HG03045 (cell line): ENCODE data around the gene TARS1.

ENCODE experiments used
- ATAC-seq: cut with Tn5 transposase; IDR thresholded peaks from one replicate; pipeline ENCODE4 v1.9.1; 2021; ENCODE audit warnings: mild to moderate bottlenecking, moderate library complexity; ENCODE audit not compliant: unreplicated experiment

The TARS1 gene

DNA sequence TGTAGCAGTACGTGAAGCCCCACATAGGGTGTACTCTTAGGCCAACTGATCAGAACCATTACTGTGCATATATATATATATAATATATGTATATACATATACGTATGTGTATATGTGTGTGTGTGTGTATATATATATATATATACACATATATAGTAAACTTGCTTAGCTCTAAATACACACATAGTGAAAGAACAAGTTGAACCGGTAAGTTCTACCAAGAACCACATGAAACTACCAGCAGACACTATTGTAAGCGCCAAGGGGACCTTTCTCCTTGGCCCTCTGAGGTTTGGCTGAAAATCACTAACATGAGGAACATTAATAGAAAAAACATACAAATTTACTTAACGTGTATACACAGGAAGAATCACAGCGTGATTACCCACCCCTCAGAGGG is 1.8 kb upstream of the TARS1 start:
- ATAC-seq, result no peak

DNA sequence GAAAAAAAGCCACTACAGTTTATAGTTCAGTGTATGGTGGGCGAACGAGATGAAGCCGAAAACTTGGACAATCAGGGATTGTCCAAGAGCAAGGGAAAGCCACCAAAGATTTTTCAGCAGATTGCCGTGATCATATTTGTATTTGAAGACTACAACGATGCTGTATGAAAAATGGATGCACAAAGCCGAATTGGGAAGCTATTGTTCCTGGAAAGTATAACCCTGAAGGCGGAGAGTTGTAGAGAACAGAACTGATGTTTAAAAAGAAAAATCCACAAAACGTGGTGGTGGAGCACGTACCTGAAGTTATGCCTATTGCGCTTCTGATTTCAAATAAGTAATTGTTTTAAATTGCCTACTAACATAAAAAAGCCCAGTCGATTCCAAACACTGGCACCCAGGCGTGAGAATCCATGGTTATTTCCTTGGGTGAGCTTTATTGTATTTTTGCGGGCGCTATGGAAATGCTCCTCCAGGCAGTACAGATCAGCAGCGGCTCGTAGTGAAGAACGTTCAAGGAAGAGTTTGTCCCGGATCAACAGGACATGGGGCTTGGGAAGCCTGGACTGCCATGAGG is 772 bp upstream of the TARS1 start:
- no peak for ATAC-seq

DNA sequence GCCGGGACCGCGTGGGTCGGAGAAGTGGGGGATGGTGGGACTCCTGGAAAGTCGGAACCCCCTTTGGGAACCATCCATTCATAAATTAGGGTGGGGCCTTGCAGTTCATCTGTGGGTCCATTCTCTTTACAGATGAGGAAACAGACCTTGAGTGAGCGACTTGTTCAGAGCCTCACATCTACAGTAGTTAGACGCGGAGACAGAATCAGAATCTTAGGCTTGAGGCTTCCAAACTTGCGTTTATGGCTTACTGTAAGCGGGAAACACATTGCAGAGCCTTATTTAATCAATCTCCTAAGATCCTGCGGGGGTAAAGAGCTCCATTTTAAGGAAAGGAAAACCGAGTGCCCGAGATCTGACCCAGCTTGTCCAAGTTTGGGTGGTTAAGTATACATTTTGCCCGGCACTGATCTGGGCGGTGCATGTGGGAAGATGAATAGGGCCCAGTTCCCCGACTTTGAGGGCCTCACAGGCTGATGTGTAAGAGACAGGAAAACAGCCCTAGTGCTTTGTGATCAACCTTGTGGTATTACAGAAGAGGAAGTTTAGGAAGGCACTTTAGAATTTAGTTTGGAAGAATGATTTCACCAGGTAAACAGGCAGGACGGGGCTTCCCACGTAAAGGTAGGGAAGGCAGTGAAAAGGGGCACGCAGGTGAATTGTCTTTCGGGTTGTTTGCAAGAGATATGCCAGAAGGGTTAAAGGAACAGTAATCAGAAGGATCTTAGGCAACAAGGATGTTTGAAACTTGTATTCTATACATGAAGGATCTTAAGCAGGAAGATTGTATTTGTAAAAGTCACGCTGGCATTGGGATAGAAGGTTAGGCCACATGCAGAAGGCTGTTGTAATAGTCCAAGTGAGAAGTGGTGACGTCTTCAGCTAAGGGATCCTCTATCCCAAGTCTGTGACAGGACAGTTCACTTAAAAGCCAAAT is 744 bp downstream of the TARS1 start:
- ATAC-seq, result peak; percentile 29

DNA sequence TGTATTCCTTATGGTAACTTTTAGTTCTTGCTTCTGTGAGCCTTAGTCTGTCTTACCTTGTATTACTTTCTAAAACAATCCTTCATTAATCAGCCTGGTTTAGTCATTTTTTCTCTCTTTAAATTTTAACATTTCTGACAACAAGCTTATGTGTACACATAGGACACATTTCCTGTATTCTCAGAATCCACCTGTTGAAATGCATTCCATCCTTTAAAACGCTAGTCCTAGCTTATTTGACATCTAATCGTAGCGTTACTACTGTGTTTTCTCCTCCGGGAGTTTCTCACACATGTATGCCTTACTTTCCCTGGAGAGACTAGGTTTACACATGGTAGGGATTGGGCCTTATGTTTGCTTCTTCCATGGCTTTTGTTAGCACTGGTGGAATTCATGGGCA is 3.8 kb downstream of the TARS1 start:
- no peak for ATAC-seq

DNA sequence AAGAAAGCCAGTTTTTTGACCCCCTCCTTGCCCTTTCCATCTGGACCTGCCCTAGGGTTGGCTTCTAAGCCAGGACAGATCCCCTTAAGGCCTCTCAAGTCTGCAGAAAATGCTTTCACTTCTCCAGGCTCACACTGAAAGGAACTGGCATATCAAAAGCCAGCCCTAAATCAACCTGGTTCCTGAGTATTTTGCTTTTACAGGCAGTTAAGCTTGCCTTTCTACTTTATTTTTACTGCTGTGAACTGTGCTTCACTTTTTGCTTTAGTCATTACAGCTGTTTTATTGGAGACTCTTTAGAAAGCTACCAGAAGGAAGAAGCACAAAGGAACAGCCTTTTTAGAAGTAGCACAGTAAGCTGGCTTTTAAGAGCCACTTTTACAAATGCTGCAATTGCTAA is 5.0 kb downstream of the TARS1 start:
- no peak for ATAC-seq

DNA sequence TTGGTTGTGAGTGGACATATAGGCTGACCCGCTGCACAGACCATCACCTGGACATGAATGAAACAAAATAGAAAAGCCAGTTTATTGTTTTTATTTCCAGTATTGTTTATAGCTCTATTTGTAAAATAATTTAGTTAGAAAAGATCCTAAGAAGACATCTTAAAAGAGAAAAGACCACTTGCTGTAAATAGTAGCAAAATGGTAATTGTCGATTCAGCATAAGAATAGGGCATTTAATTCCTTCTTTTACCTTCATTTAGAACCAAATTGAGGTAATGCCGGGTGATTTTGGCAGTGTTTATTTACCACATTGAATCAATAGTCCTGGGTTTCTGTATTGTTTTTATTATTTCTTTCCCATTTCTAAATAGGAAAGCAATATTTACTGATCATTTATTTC is 7.4 kb downstream of the TARS1 start:
- ATAC-seq, result no peak

DNA sequence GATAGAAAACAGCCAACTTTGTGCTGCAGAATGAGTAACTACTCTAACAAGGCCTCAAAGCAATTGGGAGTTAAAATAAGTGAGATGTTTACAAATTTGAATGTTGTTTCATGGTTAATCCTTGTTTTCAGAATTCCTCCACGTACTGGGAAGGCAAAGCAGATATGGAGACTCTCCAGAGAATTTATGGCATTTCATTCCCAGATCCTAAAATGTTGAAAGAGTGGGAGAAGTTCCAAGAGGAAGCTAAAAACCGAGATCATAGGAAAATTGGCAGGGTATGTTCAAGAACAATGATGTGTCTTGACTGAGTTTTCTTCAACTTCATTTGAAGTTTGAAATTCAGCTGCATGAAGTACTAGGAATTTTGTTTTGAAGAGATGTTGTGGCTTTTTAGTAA is 16.4 kb downstream of the TARS1 start:
- ATAC-seq, result no peak

DNA sequence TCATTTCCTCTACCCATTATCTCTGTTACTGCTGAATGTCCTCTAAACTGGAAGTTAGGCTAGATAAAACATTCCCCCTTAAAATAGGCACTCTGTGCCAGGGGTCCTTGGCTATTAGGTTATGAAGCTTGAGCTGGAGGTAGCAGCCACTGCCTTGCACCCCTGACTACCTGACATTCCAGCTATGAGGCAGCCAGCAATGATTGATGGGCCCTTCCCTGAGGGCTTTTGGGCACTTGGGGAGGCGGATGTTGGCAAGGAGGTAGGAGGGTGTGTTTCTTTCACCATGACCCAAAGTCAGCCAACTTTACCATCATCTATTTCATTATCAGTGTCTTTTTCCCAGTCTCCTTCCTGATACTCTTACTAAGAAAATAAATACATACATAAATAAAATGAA is 17.1 kb downstream of the TARS1 start:
- no peak for ATAC-seq

DNA sequence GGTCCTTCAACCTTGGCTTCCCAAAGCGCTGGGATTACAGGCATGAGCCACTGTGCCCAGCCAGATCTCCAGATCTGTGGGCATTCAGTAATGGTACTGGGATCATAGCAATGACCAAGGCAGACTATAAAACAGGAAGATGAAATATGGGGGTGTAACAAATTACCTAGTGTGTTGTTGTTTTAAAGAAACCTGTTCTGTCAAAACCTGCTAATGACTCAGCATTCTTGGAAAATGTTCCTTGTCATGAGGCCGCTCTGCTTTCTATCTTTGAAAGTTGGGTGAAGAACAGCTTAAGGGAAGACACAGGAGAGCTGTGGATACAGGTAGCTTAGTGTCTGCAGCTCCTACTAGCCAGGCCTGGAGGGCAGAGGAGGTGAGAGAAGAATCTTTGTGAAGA is 19.4 kb downstream of the TARS1 start:
- ATAC-seq, result no peak

DNA sequence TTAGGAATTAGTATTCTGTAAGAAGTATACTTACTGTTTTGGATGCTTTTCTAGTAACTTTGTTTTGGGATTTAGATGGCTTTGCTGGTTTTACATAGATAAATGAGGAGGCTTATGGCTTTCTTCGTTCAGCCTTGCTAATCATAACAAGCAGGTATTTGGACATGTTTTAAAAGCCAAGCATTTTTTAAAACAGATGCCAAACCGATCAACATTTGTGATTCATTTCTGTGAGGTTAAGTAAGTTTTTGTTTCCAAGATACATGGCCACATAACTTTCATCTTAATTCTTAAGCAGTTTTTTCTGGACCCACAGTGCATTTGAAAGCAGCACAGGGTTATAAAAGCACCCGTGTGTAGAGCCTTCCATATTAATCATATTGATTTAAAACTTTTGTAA is 21.7 kb downstream of the TARS1 start:
- ATAC-seq, result no peak

DNA sequence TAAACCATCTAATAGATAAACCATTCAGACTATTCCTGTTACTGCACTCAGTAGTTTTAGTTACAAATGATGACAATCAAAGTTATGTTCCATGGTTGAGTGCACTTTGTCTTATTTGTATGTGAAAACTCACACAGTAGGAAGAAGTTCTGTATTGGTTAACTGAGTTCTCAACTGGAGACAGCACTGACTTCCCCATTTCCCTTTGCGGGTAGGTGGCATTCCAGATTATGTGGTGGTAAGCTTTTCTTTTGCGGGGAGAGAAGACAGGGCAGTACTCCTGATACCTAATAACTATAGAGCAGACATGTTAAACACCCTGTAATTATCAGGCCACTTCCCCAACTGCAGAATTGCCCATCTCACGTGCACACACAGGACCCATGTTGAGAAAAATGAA is 24.4 kb downstream of the TARS1 start:
- ATAC-seq, result no peak

DNA sequence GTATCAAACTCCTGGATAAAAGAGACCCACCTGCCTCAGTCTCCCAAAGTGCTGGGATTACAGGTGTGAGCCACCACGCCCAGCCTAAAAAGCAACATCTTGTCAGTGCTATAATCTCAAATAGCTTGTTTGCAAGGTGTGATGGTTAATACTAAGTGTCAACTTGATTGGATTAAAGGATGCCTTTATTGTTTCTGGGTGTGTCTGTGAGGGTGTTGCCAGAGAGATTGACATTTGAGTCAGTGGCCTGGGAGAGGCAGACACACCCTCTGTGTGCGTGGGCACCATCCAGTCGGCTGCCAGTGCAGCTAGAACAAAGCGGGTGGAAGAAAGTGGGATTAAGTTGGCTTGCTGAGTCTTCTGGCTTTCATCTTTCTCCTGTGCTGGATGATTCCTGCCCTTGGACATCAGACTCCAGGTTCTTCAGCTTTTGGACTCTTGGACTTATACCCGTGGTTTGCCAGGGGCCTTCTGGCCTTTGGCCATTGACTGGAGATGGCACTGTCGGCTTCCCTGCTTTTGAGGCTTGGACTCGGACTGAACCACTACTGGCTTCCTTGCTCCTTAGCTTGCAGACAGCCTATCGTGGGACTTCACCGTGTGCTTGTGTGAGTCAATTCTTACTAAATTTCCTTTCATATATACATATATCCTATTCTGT is 28.1 kb downstream of the TARS1 start:
- no peak for ATAC-seq

DNA sequence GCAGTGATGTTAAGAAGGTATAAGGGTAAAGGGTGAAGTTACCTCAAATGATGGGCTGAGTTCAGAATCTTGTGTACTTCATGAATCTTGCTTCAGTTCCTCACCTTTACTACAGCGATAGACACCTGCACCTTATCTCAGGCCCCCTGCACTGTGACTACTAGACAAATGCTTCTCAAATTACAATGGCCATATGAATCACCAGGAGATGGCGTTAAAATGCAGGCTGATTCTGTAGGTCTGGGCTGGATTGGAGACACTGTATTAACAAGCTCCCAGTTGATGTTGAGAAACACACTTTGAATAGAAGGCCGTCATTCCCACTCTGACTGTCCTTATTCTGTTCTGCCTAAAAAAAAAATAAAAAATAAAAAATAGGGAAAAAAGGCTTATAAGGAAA is 29.8 kb downstream of the TARS1 start:
- ATAC-seq, result no peak

DNA sequence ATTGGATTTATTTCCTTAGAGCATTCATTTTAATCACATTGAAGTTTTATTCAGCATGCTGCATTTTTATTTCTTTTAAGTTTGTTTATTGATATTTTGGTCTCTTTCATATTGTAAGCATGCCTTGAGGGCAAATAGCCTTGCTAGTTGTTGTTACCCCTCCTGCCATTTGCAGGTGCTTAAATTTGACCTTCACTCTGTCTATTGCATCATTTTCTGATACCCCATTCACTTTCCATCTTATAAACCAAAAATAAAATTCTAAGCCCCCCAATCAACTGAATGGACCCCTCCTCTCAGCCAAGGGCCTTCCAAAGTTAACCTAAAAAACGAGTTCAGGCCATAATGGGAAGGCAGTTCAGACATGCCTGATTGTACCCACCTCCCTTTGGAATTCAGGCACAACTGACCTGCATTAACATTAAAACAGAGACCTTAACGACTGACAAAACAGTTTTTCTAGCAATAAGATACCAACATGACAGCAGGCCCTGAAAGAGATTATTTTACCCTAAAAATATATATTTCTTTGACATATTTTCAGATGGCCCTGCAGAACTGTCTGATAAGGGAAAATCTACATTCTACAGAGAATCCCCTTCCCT is 32.1 kb downstream of the TARS1 start:
- no peak for ATAC-seq

DNA sequence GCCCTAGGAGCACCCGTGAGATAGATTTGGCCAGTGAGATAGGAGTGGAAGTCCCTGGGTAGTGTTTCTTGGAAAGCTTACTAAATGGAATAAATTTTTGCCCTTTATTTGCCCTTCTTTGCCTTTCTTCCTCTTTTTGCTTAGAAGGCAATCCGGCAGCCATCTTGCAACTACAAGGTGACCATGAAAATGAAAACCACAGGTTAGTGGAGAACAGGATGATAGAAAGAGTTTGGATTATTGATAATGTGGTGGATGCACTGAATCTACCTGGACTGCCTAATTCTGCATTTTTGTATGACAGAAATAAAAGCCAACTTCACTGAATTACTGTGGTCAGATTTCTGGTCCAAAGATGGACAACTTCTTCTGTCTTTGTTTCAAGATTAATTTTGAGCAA is 33.2 kb downstream of the TARS1 start:
- ATAC-seq, result no peak

DNA sequence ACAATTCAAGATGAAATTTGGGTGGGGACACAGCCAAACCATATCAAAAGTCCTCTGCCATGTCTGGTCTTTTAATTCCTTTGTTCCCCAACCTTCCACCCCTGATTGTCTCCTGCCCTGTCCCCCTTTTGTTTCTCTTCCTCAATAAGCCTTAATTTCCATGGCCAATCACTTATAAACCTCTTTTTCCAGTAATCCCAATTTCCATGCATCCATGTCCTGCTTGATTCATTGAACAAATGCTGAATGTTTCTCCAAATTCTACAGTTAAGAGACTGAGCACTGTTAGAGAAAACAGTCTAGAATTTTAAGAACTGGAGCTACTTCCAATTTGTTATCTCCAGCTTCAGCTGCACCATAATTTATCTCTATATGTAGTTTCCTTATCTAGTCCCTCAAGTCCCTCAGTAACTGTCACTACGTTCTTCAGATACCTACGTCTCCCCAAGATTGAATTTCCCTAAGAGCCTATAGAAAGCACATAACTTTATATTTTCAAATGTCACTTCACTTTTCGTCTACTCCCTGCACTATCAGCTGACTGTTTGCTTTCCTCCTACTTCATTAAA is 34.2 kb downstream of the TARS1 start:
- no peak for ATAC-seq

DNA sequence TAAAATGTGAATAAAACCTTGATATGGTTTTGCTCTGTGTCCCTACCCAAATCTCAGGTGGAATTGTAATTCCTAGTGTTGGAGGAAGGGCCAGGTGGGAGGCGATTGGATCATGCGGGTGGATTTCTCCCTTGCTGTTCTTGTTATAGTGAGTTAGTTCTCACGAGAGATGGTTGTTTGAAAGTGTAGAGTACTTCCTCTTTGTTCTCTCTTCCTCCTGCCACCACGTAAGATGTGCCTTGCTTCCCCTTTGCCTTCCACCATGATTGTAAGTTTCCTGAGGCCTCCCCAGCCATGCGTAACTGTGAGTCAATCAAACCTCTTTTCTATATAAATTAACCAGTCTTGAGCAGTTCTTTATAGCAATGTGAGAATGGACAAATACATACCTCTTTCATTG is 34.9 kb downstream of the TARS1 start:
- no peak for ATAC-seq

DNA sequence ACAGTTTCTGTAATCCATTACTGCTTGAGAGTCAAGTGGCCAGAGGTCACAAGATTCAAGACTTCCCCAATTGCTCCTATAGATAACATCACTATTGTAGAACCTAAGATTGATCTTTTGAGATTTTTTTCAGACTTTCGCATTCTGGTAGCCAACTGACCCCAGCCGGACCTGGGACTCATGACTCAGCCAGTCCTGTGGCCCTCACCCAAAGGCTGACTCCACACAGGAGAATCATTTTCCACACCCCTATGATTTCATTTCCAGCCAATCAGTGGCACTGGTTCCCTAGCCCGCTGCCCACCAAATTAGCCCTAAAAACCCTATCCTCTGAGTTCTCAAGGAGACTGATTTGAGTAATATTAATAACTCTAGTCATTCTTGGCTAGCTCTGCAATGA is 36.2 kb downstream of the TARS1 start:
- ATAC-seq, result no peak

DNA sequence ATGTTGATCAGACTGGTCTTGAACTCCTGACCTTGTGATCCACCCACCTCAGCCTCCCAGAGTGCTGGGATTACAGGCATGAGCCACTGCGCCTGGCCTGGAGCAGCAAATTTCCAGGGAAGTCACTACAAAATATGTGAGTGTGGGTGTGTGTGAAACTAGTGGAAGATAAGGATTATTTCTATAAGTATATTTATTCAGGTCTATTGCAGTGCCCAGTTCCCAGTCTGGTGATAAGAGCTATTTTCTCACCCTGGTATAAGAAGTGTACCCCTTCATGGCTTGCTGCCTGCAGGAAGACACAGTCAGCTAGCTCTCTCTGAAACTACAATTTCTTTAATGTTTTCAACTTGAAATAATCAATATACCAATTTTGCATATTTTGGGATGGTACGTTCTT is 37.1 kb downstream of the TARS1 start:
- no peak for ATAC-seq

DNA sequence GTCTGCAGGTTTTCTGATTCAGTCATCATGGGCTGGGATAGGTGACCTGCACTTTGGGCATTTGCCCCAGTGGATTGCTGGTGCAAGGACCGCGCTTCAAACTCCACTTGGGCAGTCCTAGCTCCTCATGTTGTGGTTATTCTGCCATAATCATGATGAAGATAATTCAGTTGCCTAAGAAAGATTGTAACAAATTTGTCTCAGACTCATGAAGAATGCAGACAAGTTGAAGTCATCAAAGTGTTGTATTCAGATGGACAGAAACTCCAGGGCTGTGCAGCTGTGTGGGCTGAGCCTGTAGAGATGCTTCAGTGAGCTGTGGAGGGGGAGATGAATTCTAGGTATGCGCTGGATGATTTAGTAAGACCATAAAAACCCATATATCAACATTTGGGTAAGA is 38.5 kb downstream of the TARS1 start:
- ATAC-seq, result no peak

DNA sequence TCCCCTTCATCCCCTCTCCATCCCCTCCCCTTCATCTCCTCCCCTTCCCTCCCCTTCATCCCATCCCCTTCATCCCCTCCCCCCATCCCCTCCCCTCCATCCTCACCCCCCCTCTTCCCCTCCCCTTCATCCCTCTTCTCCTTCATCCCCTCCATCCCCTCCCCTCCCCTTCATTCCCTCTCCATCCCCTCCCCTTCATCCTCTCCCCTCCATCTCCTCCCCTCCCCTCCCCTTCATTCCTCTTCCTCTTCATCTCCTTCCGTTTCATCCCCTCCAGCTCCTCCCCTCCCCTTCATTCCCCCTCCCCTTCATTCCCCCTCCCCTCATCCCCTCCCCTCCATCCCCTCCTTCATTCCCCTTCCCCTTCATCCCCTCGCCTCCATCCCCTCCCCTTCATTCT is 40.1 kb downstream of the TARS1 start:
- ATAC-seq, result no peak
